Spleen (tissue), 11 donors: ENCODE results near the gene TOR4A. TPM values are rescaled to one million over a fixed set of nuclear protein-coding genes. Genes with fewer than 3 reads are reported as not detected.

Experiments used
- DNase-seq: peaks from one replicate; pipeline ENCODE4 v3.0.0-alpha.2; 2020
- H3K27ac ChIP-seq, 8 donors: fragments of 200-600 bp; sonication (generic) in 7 of 8; 1 replicate in 4 of 8; 2 replicates in 4 of 8; pipeline versions ENCODE4 v1.5.0 to v1.8.0; 2016 to 2021; ENCODE audit warnings: inconsistent platforms in 4 of 8, mild to moderate bottlenecking in 4 of 8, moderate library complexity in 1 of 8
- H3K27me3 ChIP-seq, 7 donors: fragments of 200-600 bp; sonication (generic) in 6 of 7; replicated peaks in 1 of 7; 1 replicate in 4 of 7; 2 replicates in 3 of 7; pipeline versions ENCODE4 v1.5.0 to v1.8.0; 2016 to 2021; ENCODE audit warnings: inconsistent platforms in 3 of 7, mild to moderate bottlenecking in 1 of 7
- H3K36me3 ChIP-seq, 6 donors: fragments of 200-600 bp; sonication (generic) in 5 of 6; 1 replicate in 4 of 6; 2 replicates in 2 of 6; pipeline versions ENCODE4 v1.5.0 to v1.8.0; 2016 to 2021; ENCODE audit warnings: inconsistent platforms in 2 of 6
- H3K4me1 ChIP-seq, 6 donors: fragments of 200-600 bp; sonication (generic) in 5 of 6; 1 replicate in 3 of 6; 2 replicates in 3 of 6; pipeline versions ENCODE4 v1.5.0 to v1.8.0; 2016 to 2021; ENCODE audit warnings: inconsistent platforms in 3 of 6
- H3K4me3 ChIP-seq, 8 donors: fragments of 200-600 bp; sonication (generic) in 7 of 8; 1 replicate in 4 of 8; 2 replicates in 4 of 8; pipeline versions ENCODE4 v1.5.0 to v1.8.0; 2016 to 2021; ENCODE audit warnings: inconsistent platforms in 4 of 8, mild to moderate bottlenecking in 4 of 8, moderate library complexity in 2 of 8
- H3K9me3 ChIP-seq, 8 donors: fragments of 200-600 bp; sonication (generic) in 7 of 8; 1 replicate in 4 of 8; 2 replicates in 4 of 8; pipeline versions ENCODE4 v1.5.0 to v1.8.0; 2016 to 2021; ENCODE audit warnings: inconsistent platforms in 4 of 8
- POLR2A ChIP-seq, 3 donors: fragments of 450-650 bp; IDR thresholded peaks; one replicate each; pipeline ENCODE4 v1.5.1; 2017; ENCODE audit warnings: antibody characterized with exemption in 3 of 3, mild to moderate bottlenecking in 1 of 3
- POLR2AphosphoS5 ChIP-seq, 3 donors: sonication (generic); formaldehyde crosslinking; IDR thresholded peaks; one replicate each; pipeline ENCODE4 v1.5.1; 2017; ENCODE audit warnings: antibody characterized with exemption in 3 of 3
- WGBS, 5 donors: extraction: QIAGEN DNeasy Blood & Tissue Kit in 3 of 5; methylation state at CpG; one replicate each; pipeline versions ENCODE4 v1.1.5 to v1.1.7; 2013 to 2018; 5-methylcytosine and 5-hydroxymethylcytosine counted together
- intact Hi-C: fragments of 100-400 bp; cut with DNase I; formaldehyde crosslinking; loops from one replicate; pipeline ENCODE4 v1.15.0; 2023; ENCODE audit warnings: low total_unique reads
- polyA plus RNA-seq, 3 donors: library from polyadenylated mRNA; stranded (reverse); fragments of 200-250 nt; gene quantifications; one replicate each; pipeline ENCODE4 v1.2.1, GENCODE V29; 2013
- total RNA-seq, 7 donors: library from RNA; depleted of rRNA in 3 of 7; stranded (reverse); fragments of >200 nt in 3 of 7; fragmentation: NEBNext Ultra II Directional in 4 of 7; extraction: Animal tissue kit (Norgen Biotek cat#: 25700) in 4 of 7; gene quantifications; one replicate each; pipeline versions ENCODE4 v1.1.0 to v1.2.1, GENCODE V29; 2016 to 2021
- TF ChIP-seq, protein P1 (sequence below), 11 experiments: fragments of 200-600 bp in 7 of 11; fragments of 450-650 bp in 4 of 11; sonication (generic) in 4 of 11; IDR thresholded peaks in 8 of 11; conservative IDR thresholded peaks in 3 of 11; 1 replicate in 7 of 11; 2 replicates in 4 of 11; pipeline versions ENCODE4 v1.4.0 to v1.8.0; 2016 to 2021; ENCODE audit warnings: antibody characterized with exemption in 11 of 11, inconsistent platforms in 4 of 11, mild to moderate bottlenecking in 1 of 11
- donor health status: healthy with polysubstance abuse.
- donor health status: DM: no; HTN: no; CAD: no; lungs with moderate emphysema.
- donor health status: DM: no; HTN: no; CAD: no.
- donor health status: Bipolar disorder and iron deficiency.
- donor health status: healthy.
- donor health status: DM: no; HTN: no; CAD: no.
- donor health status: DM: yes; HTN: yes; CAD: no.

Gene TOR4A
- total and polyA plus RNA-seq, 10 donors: 3.2 to 39.9 (median 26.2) TPM

DNA sequence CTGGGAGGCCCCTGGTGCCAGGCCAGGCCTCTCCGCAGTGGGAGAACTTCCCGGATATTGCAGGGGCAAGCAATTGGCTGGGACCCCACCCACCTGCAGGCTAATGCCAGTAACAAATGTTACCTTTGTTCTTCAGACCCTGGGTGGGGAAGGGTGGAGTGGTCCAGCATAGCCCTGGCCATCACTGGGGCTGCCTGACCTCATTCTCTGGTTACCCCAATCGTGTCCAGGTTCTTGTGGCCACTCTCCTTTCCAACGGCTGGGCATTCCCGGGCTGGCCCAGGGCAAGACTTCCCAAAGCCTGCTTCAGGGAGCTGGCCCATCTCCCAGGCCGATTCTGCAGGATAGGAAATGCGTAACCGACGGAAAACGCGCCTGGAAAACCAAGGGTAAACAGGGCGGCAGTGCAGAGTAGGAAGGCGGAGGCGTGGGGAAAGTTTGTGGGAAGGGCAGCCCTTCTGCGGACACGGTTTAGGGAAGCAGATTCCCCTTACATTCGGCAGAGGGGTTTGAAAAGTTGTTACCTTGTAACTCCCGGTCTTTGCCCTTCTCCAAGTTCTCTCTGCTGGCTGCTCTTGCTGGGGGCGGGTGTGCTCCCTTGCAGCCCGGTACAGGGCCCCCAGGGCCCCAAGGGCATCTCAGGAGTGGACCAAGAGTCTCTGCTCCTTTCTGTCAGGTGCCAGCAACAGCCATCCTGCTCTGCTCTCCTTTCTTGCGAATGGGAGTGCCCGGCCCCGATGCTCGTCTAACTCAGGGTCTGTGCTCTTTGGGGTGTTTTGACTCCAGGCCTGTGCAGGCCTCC, 21.1 kb downstream of the TOR4A start:
- no peak for DNase-seq

DNA sequence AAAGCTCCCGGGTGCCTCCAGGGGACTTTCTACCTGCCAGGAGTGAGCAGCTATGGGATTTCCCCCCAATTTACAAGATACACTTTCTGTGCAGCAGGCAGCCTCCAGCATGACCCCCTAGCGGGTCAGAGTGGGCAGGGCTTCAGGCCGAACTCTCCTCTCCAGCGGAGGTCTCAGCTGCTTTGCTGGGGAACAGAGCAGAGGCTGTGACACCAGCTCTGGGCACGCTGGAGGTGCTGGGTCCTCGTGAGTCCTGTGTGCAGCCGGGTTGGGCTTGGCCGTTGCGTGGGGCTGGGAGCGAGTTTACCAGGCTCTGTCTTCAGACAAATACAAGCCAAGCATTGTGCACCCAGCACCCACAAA, 21.7 kb downstream of the TOR4A start:
- DNase-seq: no peak
- Histone ChIP-seq H3K27me3 (peaks cover 2 to 94% (median 45%) of the 10 kb centered on the region in 7 donors), H3K4me3 (peak overlapping the region in 7 of 8 donors; percentile 13 to 78 (median 53)), H3K27ac (peak overlapping the region in 5 of 8 donors; percentile 67 to 82 (median 75)), H3K4me1 (peaks cover 23 to 93% (median 75%) of the 10 kb centered on the region in 6 donors), H3K36me3 (no peaks in the 10 kb centered on the region), H3K9me3 (peaks cover 0 to 5% (median 0%) of the 10 kb centered on the region in 8 donors)
- intact Hi-C loops: loop anchor here (5.0 to 10.0 kb wide), 2 partner anchors 108 to 226 kb away; no protein-coding TSS in a partner anchor
- no peak for TF ChIP-seq POLR2A (IDR thresholded peaks at IDR 0.05)
- TF ChIP-seq, protein P1, sequence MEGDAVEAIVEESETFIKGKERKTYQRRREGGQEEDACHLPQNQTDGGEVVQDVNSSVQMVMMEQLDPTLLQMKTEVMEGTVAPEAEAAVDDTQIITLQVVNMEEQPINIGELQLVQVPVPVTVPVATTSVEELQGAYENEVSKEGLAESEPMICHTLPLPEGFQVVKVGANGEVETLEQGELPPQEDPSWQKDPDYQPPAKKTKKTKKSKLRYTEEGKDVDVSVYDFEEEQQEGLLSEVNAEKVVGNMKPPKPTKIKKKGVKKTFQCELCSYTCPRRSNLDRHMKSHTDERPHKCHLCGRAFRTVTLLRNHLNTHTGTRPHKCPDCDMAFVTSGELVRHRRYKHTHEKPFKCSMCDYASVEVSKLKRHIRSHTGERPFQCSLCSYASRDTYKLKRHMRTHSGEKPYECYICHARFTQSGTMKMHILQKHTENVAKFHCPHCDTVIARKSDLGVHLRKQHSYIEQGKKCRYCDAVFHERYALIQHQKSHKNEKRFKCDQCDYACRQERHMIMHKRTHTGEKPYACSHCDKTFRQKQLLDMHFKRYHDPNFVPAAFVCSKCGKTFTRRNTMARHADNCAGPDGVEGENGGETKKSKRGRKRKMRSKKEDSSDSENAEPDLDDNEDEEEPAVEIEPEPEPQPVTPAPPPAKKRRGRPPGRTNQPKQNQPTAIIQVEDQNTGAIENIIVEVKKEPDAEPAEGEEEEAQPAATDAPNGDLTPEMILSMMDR (IDR thresholded peaks at IDR 0.05 in 8 of 11, conservative IDR thresholded peaks at IDR 0.05 in 3 of 11): no peak
- TF ChIP-seq POLR2AphosphoS5 (IDR thresholded peaks at IDR 0.05): no peak
- whole genome bisulfite sequencing, 5 donors: 73 to 81% (median 79%) methylated on average over 7 to 10 of the region's 10 CpGs

More for the DNA sequence above, 21.1 kb downstream of the TOR4A start:
- Histone ChIP-seq H3K9me3 (peaks cover 0 to 5% (median 0%) of the 10 kb centered on the region in 8 donors), H3K27me3 (peaks cover 2 to 94% (median 45%) of the 10 kb centered on the region in 7 donors), H3K27ac (peak overlapping the region in 6 of 8 donors; percentile 14 to 82 (median 72)), H3K4me3 (peak overlapping the region in 7 of 8 donors; percentile 13 to 78 (median 53)), H3K36me3 (no peaks in the 10 kb centered on the region), H3K4me1 (peaks cover 23 to 90% (median 69%) of the 10 kb centered on the region in 6 donors)
- TF ChIP-seq, protein P1 (IDR thresholded peaks at IDR 0.05 in 8 of 11, conservative IDR thresholded peaks at IDR 0.05 in 3 of 11): no peak
- no peak for TF ChIP-seq POLR2A (IDR thresholded peaks at IDR 0.05)
- TF ChIP-seq POLR2AphosphoS5 (IDR thresholded peaks at IDR 0.05): peak in 2 of 3 donors; percentile 56 to 73
- WGBS, 5 donors: 65 to 79% (median 73%) methylated on average over 24 of the region's 24 CpGs
- intact Hi-C loops: loop anchor here (5.0 to 10.0 kb wide), 2 partner anchors 109 to 226 kb away; no protein-coding TSS in a partner anchor

DNA sequence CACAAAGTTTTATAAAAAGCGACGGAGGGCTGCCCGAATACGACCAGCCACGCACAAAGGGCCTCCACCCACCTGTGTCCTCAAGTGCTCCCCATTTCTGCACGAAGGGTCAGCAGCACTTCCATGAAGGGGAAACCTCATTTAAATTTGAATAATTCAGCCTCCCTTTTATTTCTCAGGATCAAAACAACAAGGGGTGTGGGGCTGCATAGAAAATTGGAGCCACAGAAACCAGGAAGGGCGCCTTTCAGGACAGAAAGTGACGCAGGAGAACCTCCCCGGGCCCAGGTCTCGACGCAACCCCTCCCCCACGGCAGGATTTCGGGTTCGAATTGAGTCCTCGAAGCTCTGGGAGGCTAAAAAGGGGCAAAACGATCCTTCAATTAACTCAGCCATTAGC, 22.4 kb downstream of the TOR4A start:
- peaks cover 2 to 94% (median 42%) of the 10 kb centered on the region in 7 donors for H3K27me3 ChIP-seq
- H3K36me3 ChIP-seq: no peaks in the 10 kb centered on the region
- DNase-seq: no peak
- 55 to 75% (median 69%) methylated on average over 16 of the region's 16 CpGs for WGBS, 5 donors
- TF ChIP-seq POLR2AphosphoS5 (IDR thresholded peaks at IDR 0.05): peak in 2 of 3 donors; percentile 12 to 18
- TF ChIP-seq, protein P1 (IDR thresholded peaks at IDR 0.05 in 8 of 11, conservative IDR thresholded peaks at IDR 0.05 in 3 of 11): no peak
- no peaks in the 10 kb centered on the region for H3K9me3 ChIP-seq
- intact Hi-C loops: loop anchor here (5.0 to 10.0 kb wide), 2 partner anchors 107 to 225 kb away; no protein-coding TSS in a partner anchor
- peak overlapping the region in 7 of 8 donors; percentile 32 to 78 (median 53) for H3K4me3 ChIP-seq
- peak overlapping the region in 5 of 8 donors; percentile 67 to 82 (median 75) for H3K27ac ChIP-seq
- peaks cover 25 to 93% (median 78%) of the 10 kb centered on the region in 6 donors for H3K4me1 ChIP-seq
